HEK293 (cell line): ENCODE data around the gene UBE2D3.

Experiments used
- AEBP2 ChIP-seq: fragments of 450-650 bp; formaldehyde crosslinking; IDR thresholded peaks from 2 replicates; pipeline ENCODE4 v1.5.1; 2016; ENCODE audit warnings: missing biosample characterization, missing genetic modification characterization, borderline replicate concordance
- ATF2 ChIP-seq: fragments of 450-650 bp; formaldehyde crosslinking; IDR thresholded peaks from 2 replicates; pipeline ENCODE4 v1.5.1; 2016; ENCODE audit warnings: missing biosample characterization, missing genetic modification characterization, low read depth
- BCL11B ChIP-seq: fragments of 450-650 bp; formaldehyde crosslinking; IDR thresholded peaks from 2 replicates; pipeline ENCODE4 v1.5.1; 2016; ENCODE audit warnings: low read depth, missing biosample characterization, missing genetic modification characterization
- KLF16 ChIP-seq: fragments of 450-650 bp; formaldehyde crosslinking; IDR thresholded peaks from 2 replicates; pipeline ENCODE4 v1.5.1; 2017; ENCODE audit warnings: missing biosample characterization, missing genetic modification characterization
- MEIS1 ChIP-seq: sonication (generic); formaldehyde crosslinking; IDR thresholded peaks from 2 replicates; pipeline ENCODE4 v1.8.1; 2022; ENCODE audit warnings: missing genetic modification reagents, mild to moderate bottlenecking, borderline replicate concordance
- PATZ1 ChIP-seq: fragments of 450-650 bp; formaldehyde crosslinking; IDR thresholded peaks from 2 replicates; pipeline ENCODE4 v1.5.1; 2016; ENCODE audit warnings: missing biosample characterization, missing genetic modification characterization
- PBX3 ChIP-seq: sonication (generic); formaldehyde crosslinking; IDR thresholded peaks from 2 replicates; pipeline ENCODE4 v1.8.1; 2022; ENCODE audit warnings: mild to moderate bottlenecking, moderate library complexity, missing genetic modification reagents
- PRDM2 ChIP-seq: fragments of 450-650 bp; formaldehyde crosslinking; IDR thresholded peaks from 2 replicates; pipeline ENCODE4 v1.5.1; 2016; ENCODE audit warnings: missing biosample characterization, missing genetic modification characterization, borderline replicate concordance
- REPIN1 ChIP-seq: fragments of 450-650 bp; formaldehyde crosslinking; IDR thresholded peaks from 2 replicates; pipeline ENCODE4 v1.5.1; 2017; ENCODE audit warnings: missing biosample characterization, missing genetic modification characterization, low read depth
- ZFHX2 ChIP-seq: fragments of 450-650 bp; formaldehyde crosslinking; conservative IDR thresholded peaks from 2 replicates; pipeline ENCODE4 v1.5.1; 2016; ENCODE audit warnings: missing biosample characterization, missing genetic modification characterization
- ZNF169 ChIP-seq: fragments of 450-650 bp; formaldehyde crosslinking; IDR thresholded peaks from 2 replicates; pipeline ENCODE4 v1.5.1; 2016; ENCODE audit warnings: missing biosample characterization, missing genetic modification characterization
- ZNF266 ChIP-seq: fragments of 450-650 bp; formaldehyde crosslinking; IDR thresholded peaks from 2 replicates; pipeline ENCODE4 v1.5.1; 2016; ENCODE audit warnings: missing biosample characterization, missing genetic modification characterization, low read depth
- ZNF280D ChIP-seq: fragments of 450-650 bp; formaldehyde crosslinking; IDR thresholded peaks from 2 replicates; pipeline ENCODE4 v1.5.1; 2016; ENCODE audit warnings: missing biosample characterization, missing genetic modification characterization
- ZNF394 ChIP-seq: fragments of 450-650 bp; formaldehyde crosslinking; IDR thresholded peaks from 2 replicates; pipeline ENCODE4 v1.5.1; 2016; ENCODE audit warnings: missing biosample characterization, missing genetic modification characterization, mild to moderate bottlenecking, moderate library complexity, borderline replicate concordance
- ZNF530 ChIP-seq: fragments of 450-650 bp; formaldehyde crosslinking; IDR thresholded peaks from 2 replicates; pipeline ENCODE4 v1.5.1; 2016; ENCODE audit warnings: low read depth, missing biosample characterization, missing genetic modification characterization
- ZNF544 ChIP-seq: fragments of 450-650 bp; formaldehyde crosslinking; IDR thresholded peaks from 2 replicates; pipeline ENCODE4 v1.5.0; 2017; ENCODE audit warnings: missing biosample characterization, missing genetic modification characterization
- ZNF639 ChIP-seq: fragments of 450-650 bp; formaldehyde crosslinking; IDR thresholded peaks from 2 replicates; pipeline ENCODE4 v1.5.1; 2016; ENCODE audit warnings: missing biosample characterization, missing genetic modification characterization
- ZNF654 ChIP-seq: fragments of 450-650 bp; formaldehyde crosslinking; IDR thresholded peaks from 2 replicates; pipeline ENCODE4 v1.5.1; 2016; ENCODE audit warnings: low read depth, missing biosample characterization, missing genetic modification characterization

Gene UBE2D3

GRCh38 chr4:102826890-102827673, at the start of gene UBE2D3 (continued):
- TF ChIP-seq ZNF639 (tag by site-specific recombination) (0 out of 2 replicates have a peak, but pooled peaks have one; percentile 85), ZNF530 (tag by site-specific recombination) (no peak), ZNF394 (peak; percentile 60; the same call in 1 of the 2 replicates), KLF16 (tag by site-specific recombination) (peak; percentile 87), ZNF169 (no peak), ATF2 (tag by site-specific recombination) (no peak), ZNF266 (tag by site-specific recombination) (no peak), ZNF544 (no peak), PRDM2 (tag by site-specific recombination) (peak; percentile 71; the same call in 1 of the 2 replicates), BCL11B (tag by site-specific recombination) (peak; percentile 37; the same call in 1 of the 2 replicates), REPIN1 (tag by site-specific recombination) (peak; percentile 90; the same call in 1 of the 2 replicates), ZNF280D (peak; percentile 63; the same call in 1 of the 2 replicates), PBX3 (CRISPR knock-in tag) (peak; percentile 52), ZFHX2 (tag by site-specific recombination) (peak; percentile 81), PATZ1 (tag by site-specific recombination) (peak; percentile 78), AEBP2 (no peak), MEIS1 (CRISPR knock-in tag) (no peak), ZNF654 (tag by site-specific recombination) (no peak)
